DMS153 treated with DMSO at 0.1 percent for 48 hours (cell line): ENCODE measurements around the gene PRDX1.
"Not testable (repeated sequence)": the region's sequence is repeated elsewhere in the genome, so short reads cannot be mapped to it uniquely, and the experiment has no call there.

ENCODE experiments used
- DNase-seq: peaks from one replicate; lab custom pipeline; 2025; ENCODE audit not compliant: unreplicated experiment; lab: John Stamatoyannopoulos, UW

PRDX1 gene

GRCh38 chr1:45536886-45537285 lies 15.2 kb upstream of the PRDX1 start:
- DNase-seq = no peak

DNA sequence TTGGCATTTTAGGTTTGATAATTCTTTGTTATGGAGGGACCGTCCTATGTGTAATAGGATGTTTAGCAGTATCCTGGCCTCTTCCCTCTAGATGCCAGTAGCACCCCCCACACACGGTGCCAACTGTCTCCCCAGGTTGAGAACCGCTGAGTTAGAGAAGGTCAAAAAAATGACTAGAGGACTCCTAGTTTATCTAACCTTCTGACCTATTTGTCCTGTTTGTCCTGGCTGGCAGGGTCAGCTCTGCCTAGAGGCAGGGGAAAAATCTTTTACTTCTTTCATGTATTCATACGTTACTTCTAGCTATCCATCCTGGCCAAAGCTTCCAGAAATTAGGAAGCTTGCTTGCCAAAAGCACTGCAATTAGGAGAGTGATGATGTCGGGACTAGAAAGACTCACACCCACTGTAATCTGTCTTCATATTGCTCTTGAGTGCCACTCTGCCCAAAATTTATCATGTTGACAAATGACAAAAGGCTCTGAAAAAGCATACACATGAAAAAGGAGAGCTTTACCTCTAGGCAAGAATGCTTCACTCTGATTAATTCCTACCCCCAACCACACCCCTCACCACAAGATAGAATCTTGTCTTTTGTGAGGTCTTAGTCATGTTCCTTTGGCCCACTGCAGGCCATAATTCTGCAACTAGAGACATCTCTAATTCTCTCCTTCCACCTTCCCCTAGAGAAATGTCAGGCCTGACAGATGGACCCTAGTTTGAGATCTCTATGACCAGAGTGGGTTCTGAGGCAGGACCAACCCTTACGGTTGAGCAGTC lies 14.5 kb upstream of the PRDX1 start:
- DNase-seq = no peak

DNA sequence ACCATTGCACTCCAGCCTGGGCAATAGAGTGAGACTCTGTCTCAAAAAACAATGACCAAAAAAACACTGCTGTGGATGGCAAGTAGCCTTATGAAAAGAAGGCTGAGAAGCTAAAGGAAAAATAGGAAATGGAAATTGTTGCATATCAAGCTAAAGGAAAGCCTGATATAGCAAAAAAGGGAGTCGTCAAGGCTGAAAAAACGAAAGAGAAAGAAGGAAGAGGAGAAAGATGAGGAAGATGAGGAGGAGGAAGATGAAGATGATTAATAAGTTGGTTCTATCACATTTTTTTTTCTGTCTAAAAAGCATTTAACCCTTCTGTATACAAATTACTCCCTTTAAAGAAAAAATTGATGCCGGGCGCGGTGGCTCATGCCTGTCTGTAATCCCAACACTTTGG lies 10.2 kb upstream of the PRDX1 start:
- no peak for DNase-seq

DNA sequence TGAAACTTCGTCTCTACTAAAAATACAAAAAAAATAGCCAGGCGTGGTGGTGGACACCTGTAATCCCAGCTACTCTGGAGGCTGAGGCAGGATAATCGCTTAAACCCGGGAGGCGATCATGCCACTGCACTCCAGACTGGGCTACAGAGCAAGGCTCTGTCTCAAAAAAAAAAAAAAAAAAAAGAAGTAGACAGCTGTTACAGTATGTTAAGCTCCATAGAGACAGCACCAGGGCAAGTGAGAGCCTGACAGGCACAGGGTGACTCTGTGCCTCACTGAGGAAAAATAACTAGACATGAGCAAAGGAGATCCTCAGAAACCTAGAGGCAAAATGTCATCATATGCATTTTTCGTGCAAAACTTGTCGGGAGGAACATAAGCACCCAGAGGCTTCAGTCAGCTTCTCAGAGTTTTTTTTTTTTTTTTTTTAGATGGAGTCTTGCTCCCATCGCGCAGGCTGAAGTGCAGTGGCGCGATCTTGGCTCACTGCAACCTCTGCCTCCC lies 9.0 kb upstream of the PRDX1 start:
- DNase-seq = no peak

DNA sequence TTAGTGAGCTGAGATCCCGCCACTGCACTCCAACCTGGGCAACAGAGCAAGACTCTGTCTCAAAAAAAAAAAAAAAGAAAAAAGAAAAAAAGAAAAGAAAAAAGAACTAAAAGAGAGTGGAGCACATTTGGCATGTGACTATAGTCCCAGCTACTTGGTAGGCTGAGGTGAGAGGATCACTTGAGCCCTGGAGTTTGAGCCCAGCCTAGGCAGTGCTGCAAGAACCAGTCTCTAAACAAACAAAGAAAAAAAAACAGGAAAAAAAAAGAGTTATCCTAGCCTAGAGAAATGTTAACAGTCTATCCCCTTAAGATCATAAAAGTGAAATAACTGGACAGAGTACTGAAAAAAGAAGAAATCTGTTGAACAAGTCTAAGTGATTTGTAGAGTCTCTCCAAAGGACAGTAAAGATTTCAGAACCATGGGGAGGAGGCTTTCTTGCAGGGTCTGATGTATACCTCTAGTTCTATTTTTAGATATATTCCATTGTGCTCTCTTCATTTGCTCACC lies 4.5 kb upstream of the PRDX1 start:
- DNase-seq = no peak

GRCh38 chr1:45523975-45524374 lies 2.3 kb upstream of the PRDX1 start:
- DNase-seq = not testable (repeated sequence)

DNA sequence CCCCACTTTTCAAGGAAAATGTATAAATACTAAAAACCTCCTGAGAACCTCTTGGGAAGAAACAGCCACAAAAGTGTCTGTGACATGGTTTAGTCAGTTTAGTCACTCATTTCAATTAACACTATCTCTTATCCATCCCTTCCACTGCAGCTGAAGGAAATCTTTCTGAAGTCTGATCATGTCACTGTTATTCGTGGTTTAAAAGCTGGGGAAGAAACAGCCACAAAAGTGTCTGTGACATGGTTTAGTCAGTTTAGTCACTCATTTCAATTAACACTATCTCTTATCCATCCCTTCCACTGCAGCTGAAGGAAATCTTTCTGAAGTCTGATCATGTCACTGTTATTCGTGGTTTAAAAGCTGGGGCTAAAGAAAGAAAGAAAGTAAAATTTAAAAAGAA lies 1.8 kb upstream of the PRDX1 start:
- DNase-seq = not testable (repeated sequence)

- DNase-seq = no peak
These were observed 830 bp upstream of the PRDX1 start for GRCh38 chr1:45522324-45523104.

DNA sequence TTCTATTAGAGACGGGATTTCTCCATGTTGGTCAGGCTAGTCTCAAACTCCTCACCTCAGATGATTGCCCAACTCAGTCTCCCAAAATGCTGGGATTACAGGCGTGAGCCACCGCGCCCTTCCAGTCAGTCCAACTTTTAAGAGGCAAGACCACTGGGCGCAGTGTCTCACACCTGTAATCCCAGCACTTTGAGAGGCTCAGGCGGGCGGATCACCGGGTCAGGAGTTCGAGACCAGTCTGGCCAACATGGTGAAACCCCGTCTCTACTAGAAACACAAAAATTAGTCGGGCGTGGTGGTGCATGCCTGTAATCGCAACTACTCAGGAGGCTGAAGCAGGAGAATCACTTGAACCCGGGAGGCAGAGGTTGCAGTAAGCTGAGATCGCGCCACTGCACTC lies 1.9 kb downstream of the PRDX1 start:
- not testable (repeated sequence) for DNase-seq

GRCh38 chr1:45518910-45519309 lies 2.8 kb downstream of the PRDX1 start:
- no peak for DNase-seq

GRCh38 chr1:45518366-45518765 lies 3.3 kb downstream of the PRDX1 start:
- not testable (repeated sequence) for DNase-seq

- no peak for DNase-seq
These were observed 5.2 kb downstream of the PRDX1 start for GRCh38 chr1:45516465-45516864.

GRCh38 chr1:45516036-45516435 lies 5.6 kb downstream of the PRDX1 start:
- no peak for DNase-seq

DNA sequence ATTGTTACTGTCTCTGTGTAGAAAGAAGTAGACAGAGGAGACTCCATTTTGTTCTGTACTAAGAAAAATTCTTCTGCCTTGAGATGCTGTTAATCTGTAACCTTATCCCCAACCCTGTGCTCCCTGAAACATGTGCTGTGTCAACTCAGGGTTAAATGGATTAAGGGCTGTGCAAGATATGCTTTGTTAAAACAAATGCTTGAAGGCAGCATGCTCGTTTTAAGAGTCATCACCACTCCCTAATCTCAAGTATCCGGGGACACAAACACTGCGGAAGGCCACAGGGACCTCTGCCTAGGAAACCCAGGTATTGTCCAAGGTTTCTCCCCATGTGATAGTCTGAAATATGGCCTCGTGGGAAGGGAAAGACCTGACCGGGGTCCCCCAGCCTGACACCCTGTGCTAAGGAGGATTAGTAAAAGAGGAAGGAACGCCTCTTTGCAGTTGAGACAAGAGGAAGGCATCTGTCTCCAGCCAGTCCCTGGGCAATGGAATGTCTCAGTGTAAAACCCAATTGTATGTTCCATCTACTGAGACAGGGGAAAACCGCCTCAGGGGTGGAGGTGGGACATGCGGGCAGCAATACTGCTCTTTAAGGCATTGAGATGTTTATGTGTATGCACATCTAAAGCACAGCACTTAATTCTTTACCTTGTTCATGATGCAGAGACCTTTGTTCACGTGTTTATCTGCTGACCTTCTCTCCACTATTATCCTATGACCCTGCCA lies 8.0 kb downstream of the PRDX1 start:
- DNase-seq = not testable (repeated sequence)

- peak; percentile 60 for DNase-seq
These were observed 9.0 kb downstream of the PRDX1 start for GRCh38 chr1:45512641-45513054.

- no peak for DNase-seq
These were observed 10.6 kb downstream of the PRDX1 start for GRCh38 chr1:45510972-45511527.

DNA sequence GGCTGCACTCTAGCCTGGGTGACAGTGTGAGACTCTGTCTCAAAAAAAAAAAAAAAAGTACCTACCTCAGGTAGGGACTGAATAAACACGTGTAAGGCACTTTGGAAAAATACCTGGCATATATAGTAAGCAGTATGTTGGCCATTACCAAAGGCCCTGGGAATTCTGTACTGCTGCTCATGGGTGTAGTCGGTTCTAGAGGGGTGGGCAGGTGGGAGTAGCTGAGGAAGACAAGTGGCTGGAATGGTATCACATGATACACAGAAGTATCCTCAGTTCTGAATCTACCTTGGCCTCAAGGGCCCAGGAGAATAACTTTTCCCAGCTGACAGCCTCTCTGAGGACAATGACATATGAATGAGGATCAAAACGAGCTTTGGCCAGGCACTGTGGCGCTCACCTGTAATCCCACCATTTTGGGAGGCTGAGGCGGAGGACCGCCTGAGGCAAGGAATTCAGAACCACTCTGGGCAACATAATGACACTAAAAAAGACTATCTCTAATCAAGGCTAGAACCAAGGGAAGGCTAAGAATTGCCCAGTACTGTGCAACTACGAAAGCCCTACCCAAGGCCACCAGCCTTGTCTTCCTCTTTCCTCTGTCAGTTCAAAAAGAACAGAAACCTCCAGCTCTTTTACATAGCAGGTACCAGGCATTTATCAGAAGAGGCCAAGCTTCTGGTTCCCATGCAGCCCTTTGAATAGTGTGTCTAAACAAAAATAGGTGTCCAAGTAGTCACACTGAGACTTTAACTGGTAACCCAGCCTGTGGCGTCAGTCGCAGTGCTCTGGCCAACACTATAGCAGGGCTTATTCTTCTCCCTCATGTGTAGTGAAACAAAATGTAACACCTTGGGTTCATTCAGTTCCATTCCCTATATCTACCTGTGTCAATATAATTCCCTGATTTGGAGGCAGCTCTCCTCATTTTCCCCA lies 11.4 kb downstream of the PRDX1 start:
- no peak for DNase-seq

- DNase-seq = no peak
These were observed 13.2 kb downstream of the PRDX1 start for GRCh38 chr1:45508295-45509151.

- DNase-seq = no peak
These were observed 13.8 kb downstream of the PRDX1 start for GRCh38 chr1:45507893-45508292.
